GM18505 (cell line): Measurements from ENCODE around the gene ANKS1B.

ENCODE experiments used
- ATAC-seq: cut with Tn5 transposase; IDR thresholded peaks from one replicate; pipeline ENCODE4 v1.9.1; 2021; ENCODE audit not compliant: unreplicated experiment
- POLR2A ChIP-seq: IDR thresholded peaks from 4 replicates; pipeline ENCODE4 v1.6.1; 2011; ENCODE audit warnings: borderline replicate concordance; ENCODE audit not compliant: insufficient read depth, insufficient read length; ENCODE audit errors: extremely low read depth

ANKS1B gene

GRCh38 chr12:99558109-99558508 is 426.6 kb downstream of the ANKS1B start:
- no peak for TF ChIP-seq POLR2A
- ATAC-seq = no peak

GRCh38 chr12:99553461-99553860 is 431.3 kb downstream of the ANKS1B start:
- no peak for TF ChIP-seq POLR2A
- no peak for ATAC-seq

- TF ChIP-seq POLR2A = no peak
- no peak for ATAC-seq
Measured at GRCh38 chr12:99552022-99552421, 432.7 kb downstream of the ANKS1B start.

- no peak for ATAC-seq
- TF ChIP-seq POLR2A = no peak
Measured at GRCh38 chr12:99549651-99550050, 435.1 kb downstream of the ANKS1B start.

- no peak for ATAC-seq
Measured at GRCh38 chr12:99549196-99549595, 435.5 kb downstream of the ANKS1B start.

GRCh38 chr12:99544457-99544856 is 440.3 kb downstream of the ANKS1B start:
- no peak for TF ChIP-seq POLR2A
- ATAC-seq = no peak

More at GRCh38 chr12:99549196-99549595, 435.5 kb downstream of the ANKS1B start:
- TF ChIP-seq POLR2A = no peak

- peak; percentile 84 for ATAC-seq
- TF ChIP-seq POLR2A = no peak
Measured at GRCh38 chr12:99529966-99530365, 454.8 kb downstream of the ANKS1B start.

- ATAC-seq = no peak
Measured at GRCh38 chr12:99528478-99528877, 456.3 kb downstream of the ANKS1B start.

GRCh38 chr12:99523853-99524252 is 460.9 kb downstream of the ANKS1B start:
- TF ChIP-seq POLR2A = no peak
- ATAC-seq = no peak

More at GRCh38 chr12:99528478-99528877, 456.3 kb downstream of the ANKS1B start:
- no peak for TF ChIP-seq POLR2A

GRCh38 chr12:99522456-99522855 is 462.3 kb downstream of the ANKS1B start:
- no peak for ATAC-seq
- TF ChIP-seq POLR2A = no peak

GRCh38 chr12:99521664-99522063 is 463.1 kb downstream of the ANKS1B start:
- no peak for TF ChIP-seq POLR2A
- no peak for ATAC-seq

- TF ChIP-seq POLR2A = no peak
- ATAC-seq = no peak
Measured at GRCh38 chr12:99513066-99513465, 471.7 kb downstream of the ANKS1B start.

GRCh38 chr12:99505805-99506204 is 478.9 kb downstream of the ANKS1B start:
- no peak for ATAC-seq
- TF ChIP-seq POLR2A = no peak

GRCh38 chr12:99498756-99499155 is 486.0 kb downstream of the ANKS1B start:
- TF ChIP-seq POLR2A = no peak
- ATAC-seq = no peak

GRCh38 chr12:99495799-99496198 is 488.9 kb downstream of the ANKS1B start:
- no peak for ATAC-seq
- TF ChIP-seq POLR2A = no peak

GRCh38 chr12:99493197-99493596 is 491.5 kb downstream of the ANKS1B start:
- no peak for ATAC-seq
- no peak for TF ChIP-seq POLR2A

- TF ChIP-seq POLR2A = no peak
- no peak for ATAC-seq
Measured at GRCh38 chr12:99486277-99486676, 498.5 kb downstream of the ANKS1B start.
